AG10803 (cell line): Measurements from ENCODE around the gene SPRR3.

Experiments used
- DNase-seq: peaks from one replicate; pipeline ENCODE4 v3.0.0; 2010; ENCODE audit warnings: low read depth
- H3K4me3 ChIP-seq: 2 replicates; pipeline ENCODE4 v1.5.1; 2011; ENCODE audit warnings: mild to moderate bottlenecking, low read length, control low read depth
- CTCF ChIP-seq: conservative IDR thresholded peaks from 2 replicates; pipeline ENCODE4 v1.5.1; 2011; ENCODE audit warnings: mild to moderate bottlenecking, low read length, control low read depth, inconsistent platforms

The SPRR3 gene

GRCh38 chr1:153001382-153001781 is at the start of gene SPRR3:
SPRR3 (plus strand) TSS chr1:153001749; CDS start chr1:153003021, 1,272 bp downstream.
- DNase-seq: no peak
- no peak for TF ChIP-seq CTCF

GRCh38 chr1:152953761-152954160 is 47.8 kb upstream of the SPRR3 start:
- no peak for DNase-seq
- no peak for TF ChIP-seq CTCF
- no peak overlapping the region for H3K4me3 ChIP-seq

More at GRCh38 chr1:153001382-153001781, at the start of gene SPRR3:
- H3K4me3 ChIP-seq: no peak within 1 kb of the TSS

- H3K4me3 ChIP-seq: no peak overlapping the region
- no peak for DNase-seq
- TF ChIP-seq CTCF: no peak
Observed at GRCh38 chr1:152954436-152954835, 47.1 kb upstream of the SPRR3 start.

- no peak for TF ChIP-seq CTCF
- DNase-seq: no peak
- H3K4me3 ChIP-seq: no peak overlapping the region
Observed at GRCh38 chr1:152957561-152957960, 44.0 kb upstream of the SPRR3 start.

GRCh38 chr1:152959273-152959672 is 42.3 kb upstream of the SPRR3 start:
- H3K4me3 ChIP-seq: no peak overlapping the region
- no peak for TF ChIP-seq CTCF
- no peak for DNase-seq

GRCh38 chr1:152959801-152960451 is 41.6 kb upstream of the SPRR3 start:
- no peak for DNase-seq
- no peak for TF ChIP-seq CTCF
- H3K4me3 ChIP-seq: no peak overlapping the region

GRCh38 chr1:152960452-152961044 is 41.0 kb upstream of the SPRR3 start:
- no peak overlapping the region for H3K4me3 ChIP-seq
- TF ChIP-seq CTCF: no peak
- no peak for DNase-seq
